Fibroblast of mammary gland (primary cell): ENCODE measurements around the gene TLE4.

ENCODE experiments used
- DNase-seq: peaks from one replicate; pipeline ENCODE4 v3.0.0-alpha.2; 2010; ENCODE audit warnings: low read depth
- H3K4me3 ChIP-seq: 2 replicates; pipeline ENCODE4 v1.5.1; 2011; ENCODE audit warnings: low read depth, mild to moderate bottlenecking, low read length, moderate library complexity; ENCODE audit not compliant: control insufficient read depth
- CTCF ChIP-seq: conservative IDR thresholded peaks from 2 replicates; pipeline ENCODE4 v1.5.1; 2011; ENCODE audit warnings: low read depth, low read length, inconsistent platforms; ENCODE audit not compliant: control insufficient read depth, insufficient read depth

Gene TLE4

GRCh38 chr9:79564105-79564504 is 7.7 kb upstream of the TLE4 start:
- no peak for DNase-seq
- no peak for TF ChIP-seq CTCF
- H3K4me3 ChIP-seq: no peak overlapping the region

DNA sequence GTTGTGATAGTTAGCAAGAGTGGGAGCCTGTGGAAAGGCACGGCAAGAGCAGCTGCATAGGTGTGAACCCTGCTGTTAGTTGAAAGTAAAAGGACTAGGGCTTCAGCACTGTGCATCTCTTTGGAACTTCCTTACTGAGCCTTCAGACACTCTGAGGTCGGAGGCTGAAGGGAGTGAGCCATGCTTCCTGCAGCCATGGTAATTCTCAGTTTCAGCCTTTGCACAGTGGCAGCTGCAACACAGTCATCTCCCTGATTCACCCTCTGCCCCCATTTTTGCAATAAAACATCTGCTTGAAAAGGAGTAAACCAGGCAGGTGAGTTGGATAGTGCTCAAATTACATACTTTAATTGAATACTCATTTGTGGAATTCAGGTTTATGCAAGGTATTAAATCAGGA is 6.5 kb upstream of the TLE4 start:
- DNase-seq: no peak
- no peak for TF ChIP-seq CTCF
- no peak overlapping the region for H3K4me3 ChIP-seq

GRCh38 chr9:79567671-79568098 is 4.1 kb upstream of the TLE4 start:
- peak; percentile 7 for TF ChIP-seq CTCF
- DNase-seq: no peak
- H3K4me3 ChIP-seq: no peak overlapping the region

GRCh38 chr9:79568337-79569101 is 3.2 kb upstream of the TLE4 start:
- H3K4me3 ChIP-seq: no peak overlapping the region
- no peak for DNase-seq
- no peak for TF ChIP-seq CTCF

GRCh38 chr9:79569814-79570447 is 1.8 kb upstream of the TLE4 start:
- no peak for DNase-seq
- peak overlapping the region; percentile 81 for H3K4me3 ChIP-seq
- no peak for TF ChIP-seq CTCF

DNA sequence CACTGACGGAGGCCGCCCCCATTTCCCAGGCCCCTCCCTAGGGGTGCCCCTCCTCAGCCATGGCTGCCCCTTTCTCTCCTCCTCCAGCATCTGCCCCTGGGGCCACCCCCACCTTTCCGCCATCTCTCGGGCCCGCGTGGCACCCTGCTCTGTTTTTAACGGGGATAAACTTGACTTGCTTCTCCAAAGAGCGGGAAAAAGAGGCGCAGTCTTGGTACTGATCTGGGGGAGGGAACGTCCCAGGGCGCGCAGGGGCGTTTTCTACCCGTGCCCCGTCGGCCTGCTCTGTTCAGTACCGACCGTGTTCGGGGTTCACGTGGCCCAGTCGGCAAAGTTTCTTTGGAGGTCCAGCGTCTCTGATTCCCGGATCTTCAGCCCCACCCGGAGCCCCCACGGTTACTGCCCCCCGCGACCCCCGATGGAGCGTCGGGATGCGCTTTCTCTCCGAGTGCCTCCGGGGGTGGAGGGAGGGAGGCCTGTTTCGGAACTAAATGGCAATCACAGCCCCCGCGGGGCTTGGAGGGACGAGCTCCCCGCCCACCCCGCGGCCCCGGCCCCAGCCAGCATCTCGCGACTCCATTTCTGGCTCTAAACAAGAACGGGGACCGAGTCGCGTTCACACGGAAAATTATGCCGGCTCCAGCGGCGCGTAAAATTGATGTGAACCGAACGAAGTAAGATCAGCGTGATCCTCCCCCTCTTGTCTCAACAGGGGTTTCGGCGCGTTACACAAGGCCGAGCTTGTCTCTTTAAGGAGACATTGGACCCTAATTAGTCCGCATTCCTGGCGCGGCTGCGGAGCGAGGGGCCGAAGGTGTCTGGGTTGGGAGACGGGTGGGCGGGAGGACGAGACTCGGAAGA is 1.1 kb upstream of the TLE4 start:
- H3K4me3 ChIP-seq: peak overlapping the region; percentile 81
- TF ChIP-seq CTCF: no peak
- DNase-seq: peak; percentile 47
